Measurements from ENCODE around the gene SLF2. TPM values are rescaled to one million over a fixed set of nuclear protein-coding genes. Genes with fewer than 3 reads are reported as not detected.

SLF2 gene
- total and polyA plus RNA-seq, 12 donors: 4.8 to 23.6 (median 18.3) TPM

GRCh38 chr10:100894033-100894432 lies 18.7 kb upstream of the SLF2 start:
- TF ChIP-seq CTCF (IDR thresholded peaks at IDR 0.05): no peak
- 73 to 75% methylated on average over 3 of the region's 3 CpGs for WGBS, 2 donors
- H3K9me3 ChIP-seq: no peaks in the 10 kb centered on the region
- DNase-seq: no peak
- no peak overlapping the region for H3K4me3 ChIP-seq
- H3K4me1 ChIP-seq: peaks cover 0 to 5% (median 0%) of the 10 kb centered on the region in 9 donors
- intact Hi-C loops (cut with DNase I): no loop called here
- H3K36me3 ChIP-seq: no peaks in the 10 kb centered on the region
- H3K27ac ChIP-seq: no peak overlapping the region
- no peak for ATAC-seq
- peaks cover 0 to 62% (median 55%) of the 10 kb centered on the region in 7 donors for H3K27me3 ChIP-seq

GRCh38 chr10:100894589-100895294 lies 18.0 kb upstream of the SLF2 start:
- WGBS, 2 donors: 77 to 78% methylated on average over 7 of the region's 7 CpGs
- no peaks in the 10 kb centered on the region for H3K9me3 ChIP-seq
- intact Hi-C loops (cut with DNase I): no loop called here
- H3K27ac ChIP-seq: no peak overlapping the region
- ATAC-seq (no peak), DNase-seq (no peak)
- no peak for TF ChIP-seq CTCF (IDR thresholded peaks at IDR 0.05)
- H3K36me3 ChIP-seq: no peaks in the 10 kb centered on the region
- peaks cover 0 to 5% (median 0%) of the 10 kb centered on the region in 9 donors for H3K4me1 ChIP-seq
- H3K27me3 ChIP-seq: peaks cover 0 to 60% (median 47%) of the 10 kb centered on the region in 7 donors
- no peak overlapping the region for H3K4me3 ChIP-seq

- intact Hi-C loops (cut with DNase I): no loop called here
- no peak for DNase-seq
- ATAC-seq: no peak
- no peak overlapping the region for H3K4me3 ChIP-seq
- peaks cover 0 to 58% (median 46%) of the 10 kb centered on the region in 7 donors for H3K27me3 ChIP-seq
- no peaks in the 10 kb centered on the region for H3K9me3 ChIP-seq
- no peaks in the 10 kb centered on the region for H3K36me3 ChIP-seq
- H3K4me1 ChIP-seq: peaks cover 0 to under 1% (median 0%) of the 10 kb centered on the region in 9 donors
- no peak for TF ChIP-seq CTCF (IDR thresholded peaks at IDR 0.05)
- WGBS, 2 donors: 58 to 62% methylated on average over 4 of the region's 4 CpGs
- H3K27ac ChIP-seq: no peak overlapping the region
Observed at GRCh38 chr10:100895346-100895745, 17.4 kb upstream of the SLF2 start.

GRCh38 chr10:100895896-100896295 lies 16.9 kb upstream of the SLF2 start:
- Histone ChIP-seq H3K4me1 (no peaks in the 10 kb centered on the region), H3K9me3 (no peaks in the 10 kb centered on the region), H3K27ac (no peak overlapping the region), H3K27me3 (peaks cover 0 to 63% (median 43%) of the 10 kb centered on the region in 7 donors), H3K4me3 (no peak overlapping the region), H3K36me3 (no peaks in the 10 kb centered on the region)
- ATAC-seq (no peak), DNase-seq (no peak)
- TF ChIP-seq CTCF (IDR thresholded peaks at IDR 0.05): no peak
- WGBS, 2 donors: 94% methylated on average over 3 of the region's 3 CpGs
- intact Hi-C loops (cut with DNase I): no loop called here

Data from heart right ventricle (tissue), 16 donors.